ENCODE data around the gene FBLL1. TPM values are rescaled to one million over a fixed set of nuclear protein-coding genes. Genes with fewer than 3 reads are reported as not detected.

The FBLL1 gene
- total and polyA plus RNA-seq, 2 experiments from 2014 or later = 0.16 to 1.3 TPM

- peaks cover 10% of the 10 kb centered on the region for H4K20me1 ChIP-seq (ENCODE audit: insufficient read depth)
- peak overlapping the region; percentile 87 for H3K9ac ChIP-seq
- no peaks in the 10 kb centered on the region for H3K36me3 ChIP-seq (ENCODE audit: low read depth)
- H3F3A ChIP-seq (ENCODE audit: insufficient read depth) = 0 out of 2 replicates have a peak, but pooled peaks cover 5% of the 10 kb centered on the region
- no peaks in the 10 kb centered on the region for H3K9me3 ChIP-seq (ENCODE audit: low read depth)
- no peak for TF ChIP-seq EZH2 (IDR thresholded peaks at IDR 0.05; ENCODE audit: insufficient read depth, poor library complexity, severe bottlenecking)
- no peak for TF ChIP-seq EZH2phosphoT487 (IDR thresholded peaks at IDR 0.05; ENCODE audit: insufficient read depth, low read depth)
- peaks cover 44% of the 10 kb centered on the region for H3K79me2 ChIP-seq (ENCODE audit: insufficient read depth)
- H3K27ac ChIP-seq = peak overlapping the region; percentile 79
- H3K4me1 ChIP-seq (ENCODE audit: insufficient read depth) = peaks cover 13% of the 10 kb centered on the region; the same call in 1 of the 2 replicates
- 2 to 3% methylated on average over 32 to 40 of the region's 52 CpGs for WGBS, 2 experiments (ENCODE audit: low coverage in 1 of 2, low lambda C conversion rate in 2 of 2, missing lambda C conversion rate in 2 of 2)
- H3K4me2 ChIP-seq (ENCODE audit: unreplicated experiment) = peak overlapping the region; percentile 84
- DNase-seq = peak; percentile 99
- peak overlapping the region; percentile 95 for H3K4me3 ChIP-seq
- no peaks in the 10 kb centered on the region for H3K27me3 ChIP-seq (replicated peaks; ENCODE audit: insufficient read depth)
- peak overlapping the region; percentile 99 for H2AFZ ChIP-seq
- H3K9me2 ChIP-seq (ENCODE audit: insufficient read depth) = no peaks in the 10 kb centered on the region
- in situ Hi-C loops (cut with MboI) = no loop called here
Observed at GRCh38 chr5:168579488-168580226, 50.6 kb downstream of the FBLL1 start.

- Histone ChIP-seq H3K9ac (peak overlapping the region; percentile 87), H3K9me3 (ENCODE audit: low read depth) (no peaks in the 10 kb centered on the region), H3K27ac (peak overlapping the region; percentile 79), H3K9me2 (ENCODE audit: insufficient read depth) (no peaks in the 10 kb centered on the region), H4K20me1 (ENCODE audit: insufficient read depth) (peaks cover 10% of the 10 kb centered on the region; the same call in 1 of the 2 replicates), H3K36me3 (ENCODE audit: low read depth) (no peaks in the 10 kb centered on the region), H3K4me1 (ENCODE audit: insufficient read depth) (peaks cover 13% of the 10 kb centered on the region; the same call in 1 of the 2 replicates), H3K27me3 (replicated peaks; ENCODE audit: insufficient read depth) (no peaks in the 10 kb centered on the region), H3K4me2 (ENCODE audit: unreplicated experiment) (peak overlapping the region; percentile 84), H3K4me3 (peak overlapping the region; percentile 95), H3K79me2 (ENCODE audit: insufficient read depth) (peaks cover 38% of the 10 kb centered on the region), H2AFZ (peak overlapping the region; percentile 99), H3F3A (ENCODE audit: insufficient read depth) (0 out of 2 replicates have a peak, but pooled peaks cover 5% of the 10 kb centered on the region)
- in situ Hi-C loops (cut with MboI) = no loop called here
- DNase-seq = peak; percentile 24
- TF ChIP-seq EZH2 (IDR thresholded peaks at IDR 0.05; ENCODE audit: insufficient read depth, poor library complexity, severe bottlenecking) = no peak
- no peak for TF ChIP-seq EZH2phosphoT487 (IDR thresholded peaks at IDR 0.05; ENCODE audit: insufficient read depth, low read depth)
- WGBS, 2 experiments (ENCODE audit: low coverage in 1 of 2, low lambda C conversion rate in 2 of 2, missing lambda C conversion rate in 2 of 2) = 10 to 24% methylated on average over 3 of the region's 3 CpGs
Observed at GRCh38 chr5:168580227-168580508, 51.1 kb downstream of the FBLL1 start.

Small RNA genes lying within 50 kb of the gene (microRNA-seq; reads per million reads assigned to microRNA genes)
- gene MIR103A1 (ENCODE audit: borderline number of aligned reads) (not detected), gene MIR103B1 (ENCODE audit: borderline number of aligned reads) (not detected)

Small RNA genes lying within 50 kb of the gene (small RNA-seq; reads per million reads assigned to genes)
- not detected for gene MIR103A1 (ENCODE audit: low read depth, low replicate concordance)

Other genes starting within 250 kb of the FBLL1 start
- gene WWC1, start 237.7 kb upstream of the FBLL1 start, total RNA-seq (2014; rRNA removed; shearing (Covaris generic)) = 3.5 and 7.1 TPM in 2 replicates
- gene WWC1, start 237.7 kb upstream of the FBLL1 start, polyA plus RNA-seq (2016; fragmentation: Nextera tagmentation; extraction: Ambion mirVana) = 1.2 and 1.8 TPM in 2 replicates
- gene RARS1, start 42.8 kb upstream of the FBLL1 start, total RNA-seq (2014; rRNA removed; shearing (Covaris generic)) = 180 and 215 TPM in 2 replicates
- gene RARS1, start 42.8 kb upstream of the FBLL1 start, polyA plus RNA-seq (2016; fragmentation: Nextera tagmentation; extraction: Ambion mirVana) = 108 and 118 TPM in 2 replicates
- 24.2 TPM in 2 replicates for gene PANK3, start 50.1 kb downstream of the FBLL1 start, total RNA-seq (2014; rRNA removed; shearing (Covaris generic))
- gene PANK3, start 50.1 kb downstream of the FBLL1 start, polyA plus RNA-seq (2016; fragmentation: Nextera tagmentation; extraction: Ambion mirVana) = 10.3 and 11.8 TPM in 2 replicates